H1 (cell line): ENCODE results near the gene TAF8. TPM values are rescaled to one million over a fixed set of nuclear protein-coding genes. Genes with fewer than 3 reads are reported as not detected.

Experiments used
- CTCF ChIA-PET: fragments of 300-600 bp; sonication (Branson Sonifier 250); formaldehyde crosslinking; loops from one replicate; lab custom pipeline; 2021; ENCODE audit not compliant: partially characterized antibody; lab: Charles Lee
- POLR2A ChIA-PET: fragments of 300-600 bp; sonication (Branson Sonifier 250); formaldehyde crosslinking; loops from one replicate; lab custom pipeline; 2021; ENCODE audit warnings: inconsistent platforms; ENCODE audit not compliant: partially characterized antibody; lab: Charles Lee
- DNase-seq, 2 experiments: peaks; one replicate each; pipeline versions ENCODE4 v3.0.0 to v3.0.0-alpha.2; 2010 to 2022; ENCODE audit warnings: low spot score in 2 of 2, low read depth in 1 of 2, mixed read lengths in 1 of 2
- FAIRE-seq: peaks from 2 replicates; lab custom pipeline; 2011; peaks lifted over from hg19 to GRCh38; lab: Jason Lieb, UNC
- H2AFZ ChIP-seq: 2 replicates; pipeline ENCODE4 v1.8.1; 2012; ENCODE audit warnings: low read length, inconsistent platforms
- H2AK5ac ChIP-seq: 2 replicates; pipeline ENCODE4 v1.6.1; 2013; ENCODE audit warnings: low read depth, low read length
- H2BK120ac ChIP-seq: replicated peaks from 2 replicates; pipeline ENCODE3; 2013; ENCODE audit warnings: low read depth, low read length, inconsistent platforms
- H2BK12ac ChIP-seq: 2 replicates; pipeline ENCODE4 v1.6.1; 2013; ENCODE audit warnings: low read depth, low read length
- H2BK15ac ChIP-seq: 2 replicates; pipeline ENCODE4 v1.6.1; 2013; ENCODE audit warnings: low read length
- H2BK20ac ChIP-seq: 2 replicates; pipeline ENCODE4 v1.6.1; 2013; ENCODE audit warnings: low read length
- H2BK5ac ChIP-seq: 2 replicates; pipeline ENCODE4 v1.6.1; 2013; ENCODE audit warnings: low read depth, low read length
- H3K14ac ChIP-seq: 2 replicates; pipeline ENCODE4 v1.6.1; 2013; ENCODE audit warnings: inconsistent platforms; ENCODE audit not compliant: insufficient read length
- H3K18ac ChIP-seq: 2 replicates; pipeline ENCODE4 v1.6.1; 2013; ENCODE audit warnings: low read length; ENCODE audit errors: extremely low read depth
- H3K23ac ChIP-seq: 2 replicates; pipeline ENCODE4 v1.6.1; 2013; ENCODE audit warnings: inconsistent platforms; ENCODE audit not compliant: insufficient read length
- H3K23me2 ChIP-seq: 2 replicates; pipeline ENCODE4 v1.6.1; 2013; ENCODE audit warnings: low read depth, low read length
- H3K27ac ChIP-seq: 2 replicates; pipeline ENCODE4 v1.6.1; 2011; ENCODE audit warnings: low read depth, low read length, inconsistent platforms
- H3K27me3 ChIP-seq, 4 experiments: replicated peaks in 1 of 4; 1 replicate in 1 of 4; 2 replicates in 3 of 4; pipeline versions ENCODE4 v1.6.1 to v1.8.1; 2011 to 2013; ENCODE audit warnings: low read length in 3 of 4, mild to moderate bottlenecking in 3 of 4, inconsistent platforms in 2 of 4, mixed read lengths in 2 of 4, moderate library complexity in 1 of 4; ENCODE audit not compliant: control insufficient read depth in 3 of 4, insufficient read depth in 3 of 4; ENCODE audit errors: extremely low read depth in 1 of 4
- H3K36me3 ChIP-seq, 4 experiments: 2 replicates each; pipeline versions ENCODE4 v1.6.1 to v1.8.1; 2011 to 2013; ENCODE audit warnings: mild to moderate bottlenecking in 4 of 4, low read length in 3 of 4, moderate library complexity in 2 of 4, control low read depth in 1 of 4, inconsistent platforms in 1 of 4; ENCODE audit not compliant: insufficient read depth in 4 of 4, control insufficient read depth in 2 of 4
- H3K4ac ChIP-seq: replicated peaks from 2 replicates; pipeline ENCODE3; 2013; ENCODE audit warnings: low read length, low read depth, mixed read lengths, inconsistent platforms; ENCODE audit not compliant: insufficient read length
- H3K4me1 ChIP-seq, 4 experiments: replicated peaks in 1 of 4; 1 replicate in 1 of 4; 2 replicates in 3 of 4; pipeline versions ENCODE4 v1.6.1 to v1.8.1; 2011 to 2013; ENCODE audit warnings: low read length in 3 of 4, inconsistent platforms in 2 of 4, mixed read lengths in 1 of 4; ENCODE audit not compliant: insufficient read depth in 4 of 4, control insufficient read depth in 3 of 4
- H3K4me2 ChIP-seq, 2 experiments: 2 replicates each; pipeline versions ENCODE4 v1.6.1 to v1.8.1; 2011 to 2013; ENCODE audit warnings: low read depth in 2 of 2, low read length in 2 of 2, control low read depth in 1 of 2, inconsistent platforms in 1 of 2, mild to moderate bottlenecking in 1 of 2; ENCODE audit not compliant: insufficient read depth in 1 of 2
- H3K4me3 ChIP-seq, 4 experiments: fragments of 200-600, 300-600 bp in 1 of 4; sonication (generic), shearing (Covaris generic), sonication (Bioruptor Twin) in 1 of 4; 2 replicates each; pipeline versions ENCODE4 v1.5.1 to v1.8.1; 2011 to 2016; ENCODE audit warnings: low read length in 4 of 4, low read depth in 3 of 4, control low read depth in 2 of 4, inconsistent platforms in 2 of 4, mild to moderate bottlenecking in 2 of 4, mixed read lengths in 1 of 4, moderate library complexity in 1 of 4; ENCODE audit not compliant: insufficient read depth in 2 of 4; ENCODE audit errors: extremely low read depth in 1 of 4
- H3K56ac ChIP-seq: replicated peaks from 2 replicates; pipeline ENCODE3; 2013; ENCODE audit warnings: low read depth, mild to moderate bottlenecking, mixed read lengths, low read length, inconsistent platforms; ENCODE audit not compliant: insufficient read length
- H3K79me1 ChIP-seq: 2 replicates; pipeline ENCODE4 v1.6.1; 2013; ENCODE audit warnings: low read depth, low read length, control low read depth
- H3K79me2 ChIP-seq, 2 experiments: 2 replicates each; pipeline versions ENCODE4 v1.6.1 to v1.8.1; 2012 to 2013; ENCODE audit warnings: low read length in 2 of 2, mild to moderate bottlenecking in 2 of 2, inconsistent platforms in 1 of 2; ENCODE audit not compliant: insufficient read depth in 2 of 2, control insufficient read depth in 1 of 2
- H3K9ac ChIP-seq, 4 experiments: replicated peaks in 1 of 4; 1 replicate in 1 of 4; 2 replicates in 3 of 4; pipeline versions ENCODE4 v1.6.1 to v1.8.1; 2011 to 2013; ENCODE audit warnings: low read depth in 3 of 4, low read length in 3 of 4, control low read depth in 2 of 4, mild to moderate bottlenecking in 2 of 4, moderate library complexity in 2 of 4, inconsistent platforms in 1 of 4; ENCODE audit errors: extremely low read depth in 1 of 4
- H3K9me3 ChIP-seq, 2 experiments: 2 replicates each; pipeline versions ENCODE4 v1.6.1 to v1.8.1; 2012 to 2013; ENCODE audit warnings: mild to moderate bottlenecking in 2 of 2, moderate library complexity in 2 of 2, control low read depth in 1 of 2, inconsistent platforms in 1 of 2, low read depth in 1 of 2, low read length in 1 of 2, mixed read lengths in 1 of 2; ENCODE audit not compliant: insufficient read depth in 2 of 2
- H4K20me1 ChIP-seq, 2 experiments: replicated peaks in 1 of 2; 2 replicates each; pipeline versions ENCODE3 to v1.8.1; 2011 to 2013; ENCODE audit warnings: inconsistent platforms in 2 of 2, low read length in 2 of 2, mild to moderate bottlenecking in 1 of 2; ENCODE audit not compliant: insufficient read depth in 2 of 2, control insufficient read depth in 1 of 2
- H4K5ac ChIP-seq: 2 replicates; pipeline ENCODE4 v1.6.1; 2013; ENCODE audit warnings: low read length, low read depth, mixed read lengths, inconsistent platforms; ENCODE audit not compliant: insufficient read length
- H4K8ac ChIP-seq: 2 replicates; pipeline ENCODE4 v1.8.0; 2013; ENCODE audit warnings: mild to moderate bottlenecking, moderate library complexity, low read length, inconsistent platforms; ENCODE audit not compliant: insufficient read depth; ENCODE audit errors: extremely low read depth
- H4K91ac ChIP-seq: replicated peaks from 2 replicates; pipeline ENCODE3; 2013; ENCODE audit warnings: low read length, mixed read lengths, inconsistent platforms; ENCODE audit not compliant: insufficient read length
- BCL11A ChIP-seq, 2 experiments: IDR thresholded peaks; one replicate each; pipeline ENCODE4 v1.6.1; 2011; ENCODE audit warnings: low read depth in 2 of 2, low read length in 2 of 2, mild to moderate bottlenecking in 2 of 2
- BRCA1 ChIP-seq: IDR thresholded peaks from 2 replicates; pipeline ENCODE4 v1.6.1; 2012; ENCODE audit warnings: low read depth, low read length, improper control_type of control experiment
- CEBPB ChIP-seq: IDR thresholded peaks from 2 replicates; pipeline ENCODE4 v1.6.1; 2012; ENCODE audit warnings: low read depth, low read length
- EGR1 ChIP-seq: IDR thresholded peaks from 2 replicates; pipeline ENCODE4 v1.6.1; 2011; ENCODE audit warnings: low read depth, low read length, borderline replicate concordance
- JUN ChIP-seq: IDR thresholded peaks from 2 replicates; pipeline ENCODE4 v1.6.1; 2011; ENCODE audit warnings: low read depth, mild to moderate bottlenecking, improper control_type of control experiment, low read length
- KDM5A ChIP-seq: fragments of 200-600 bp; IDR thresholded peaks from 2 replicates; pipeline ENCODE4 v1.7.1; 2012; ENCODE audit warnings: mild to moderate bottlenecking, low read length, inconsistent platforms, mixed read lengths
- PHF8 ChIP-seq: fragments of 200-600 bp; sonication (generic); conservative IDR thresholded peaks from 2 replicates; pipeline ENCODE4 v1.7.1; 2012; ENCODE audit warnings: low read depth, mild to moderate bottlenecking, inconsistent platforms, low read length, moderate library complexity
- RFX5 ChIP-seq: IDR thresholded peaks from 2 replicates; pipeline ENCODE4 v1.6.1; 2011; ENCODE audit warnings: low read depth, low read length, improper control_type of control experiment, borderline replicate concordance
- SIX5 ChIP-seq: IDR thresholded peaks from 2 replicates; pipeline ENCODE4 v1.6.1; 2011; ENCODE audit warnings: mild to moderate bottlenecking, low read depth, low read length
- SP2 ChIP-seq: IDR thresholded peaks from 2 replicates; pipeline ENCODE4 v1.6.1; 2012; ENCODE audit warnings: mild to moderate bottlenecking, low read length, inconsistent platforms
- TAF1 ChIP-seq: IDR thresholded peaks from 2 replicates; pipeline ENCODE4 v1.6.1; 2011; ENCODE audit warnings: mild to moderate bottlenecking, low read depth, low read length
- ZNF274 ChIP-seq: IDR thresholded peaks from 2 replicates; pipeline ENCODE4 v1.7.0; 2012; ENCODE audit warnings: low read length, borderline replicate concordance; ENCODE audit errors: extremely low read depth
- WGBS, 2 experiments: shearing (Covaris generic) in 1 of 2; methylation state at CpG; one replicate each; pipeline versions ENCODE4 v1.1.6 to v1.1.7; 2013 to 2015; ENCODE audit warnings: low lambda C conversion rate in 2 of 2, mixed read lengths in 2 of 2, inconsistent platforms in 1 of 2, low coverage in 1 of 2, missing lambda C conversion rate in 1 of 2; ENCODE audit not compliant: insufficient replicate concordance in 2 of 2, insufficient coverage in 1 of 2, insufficient read length in 1 of 2; ENCODE audit errors: extremely low coverage in 1 of 2, missing lambda C conversion rate in 1 of 2; 5-methylcytosine and 5-hydroxymethylcytosine counted together
- polyA plus RNA-seq, 7 experiments: library from polyadenylated mRNA; depleted of rRNA in 3 of 7; stranded (reverse) in 5 of 7; unstranded in 2 of 7; fragments of >200 nt in 5 of 7; fragments of 200-250 nt in 2 of 7; gene quantifications; 1 replicate in 5 of 7; 2 replicates in 1 of 7; 4 replicates in 1 of 7; pipeline versions ENCODE4 v1.2.1 to v1.2.3, GENCODE V29; 2011 to 2013; ENCODE audit warnings: missing spikeins in 2 of 7, mixed read lengths in 2 of 7
- total RNA-seq: library from RNA; stranded (reverse); fragmentation: NEBNext Ultra II Directional; extraction: Animal tissue kit (Norgen Biotek cat#: 25700); gene quantifications from 2 replicates; pipeline ENCODE4 v1.2.1, GENCODE V29; 2021

Gene TAF8
- total and polyA plus RNA-seq, 2 of the 8 experiments (the other 6 are each of a cell fraction or from before 2014, with no cell fraction given): 32.2 to 34.0 TPM

DNA sequence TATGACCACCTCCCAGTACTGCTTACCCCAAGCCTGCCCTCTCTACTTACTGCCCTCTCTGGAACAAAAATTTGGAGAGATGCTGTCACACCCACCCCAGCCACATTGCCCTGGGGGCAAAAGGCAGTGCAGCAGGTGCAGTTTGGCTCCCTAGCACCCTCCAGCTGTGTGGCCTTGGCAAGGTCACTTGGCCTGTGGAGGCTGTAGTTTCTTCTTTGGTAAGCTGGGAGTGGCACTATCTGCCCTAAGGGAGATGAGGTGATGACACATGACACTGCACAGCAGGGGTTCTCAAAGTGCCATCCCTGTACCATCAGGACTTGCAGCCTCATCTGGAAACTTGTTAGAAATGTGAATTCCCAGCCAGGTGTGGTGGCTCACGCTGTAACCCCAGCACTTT, 44.8 kb downstream of the TAF8 start:
- H2AFZ ChIP-seq: no peak overlapping the region
- FAIRE-seq: no peak
- H3K9ac ChIP-seq: no peak overlapping the region
- 75% methylated on average over 1 of the region's 1 CpG; no CpG with 5 or more reads in 1 of the 2 experiments for WGBS, 2 experiments
- peaks cover 0 to 41% (median 37%) of the 10 kb centered on the region in 4 experiments; a peak in 6 of 7 replicates for H3K27me3 ChIP-seq
- H2BK120ac ChIP-seq: no peak overlapping the region
- H3K27ac ChIP-seq: no peak overlapping the region
- H2AK5ac ChIP-seq: no peak overlapping the region
- H3K9me3 ChIP-seq: no peaks in the 10 kb centered on the region
- H4K91ac ChIP-seq: no peak overlapping the region
- no peak overlapping the region for H3K18ac ChIP-seq
- H3K4me1 ChIP-seq: peaks cover 0 to 7% (median 5%) of the 10 kb centered on the region in 4 experiments; a peak in 4 of 7 replicates
- no peak overlapping the region for H4K8ac ChIP-seq
- H3K4me2 ChIP-seq: no peak overlapping the region
- no peaks in the 10 kb centered on the region for H3K23me2 ChIP-seq
- H3K23ac ChIP-seq: no peak overlapping the region
- no peak overlapping the region for H4K5ac ChIP-seq
- H4K20me1 ChIP-seq: peaks cover 2 to 5% of the 10 kb centered on the region in 2 experiments
- DNase-seq: no peak
- no peaks in the 10 kb centered on the region for H3K36me3 ChIP-seq
- no peak overlapping the region for H3K56ac ChIP-seq
- TF ChIP-seq CEBPB (no peak), KDM5A (no peak), BCL11A (IDR thresholded peaks at IDR 0.05; ENCODE audit: low read depth in 2 of 2, low read length in 2 of 2) (no peak), SP2 (no peak), SIX5 (no peak), JUN (no peak), EGR1 (no peak), BRCA1 (no peak), TAF1 (no peak), ZNF274 (no peak), RFX5 (no peak), PHF8 (no peak)
- TF ChIP-seq, all 59 proteins: peak for 0
- H3K14ac ChIP-seq: no peak overlapping the region
- H2BK15ac ChIP-seq: 0 out of 2 replicates have a peak overlapping the region, but pooled peaks have one; percentile 16
- H3K4me3 ChIP-seq: no peak overlapping the region
- no peak overlapping the region for H2BK5ac ChIP-seq
- CTCF ChIA-PET: interaction anchor here (1.0 to 21.6 kb wide), 17 partner anchors 11 to 372 kb away, joined by 3 to 313 read pairs (median 7); partner anchors contain the start of gene GUCA1B
- H3K4ac ChIP-seq: no peak overlapping the region
- no peaks in the 10 kb centered on the region; the same call in 1 of the 2 replicates for H3K79me1 ChIP-seq
- POLR2A ChIA-PET: interaction anchor here (0.8 to 4.1 kb wide), 4 partner anchors 8 to 199 kb away, joined by 3 to 26 read pairs (median 11); a partner anchor contains a TSS
- 0 out of 2 replicates have a peak overlapping the region, but pooled peaks have one; percentile 48 for H2BK20ac ChIP-seq
- H3K79me2 ChIP-seq: no peaks in the 10 kb centered on the region
- H2BK12ac ChIP-seq: 0 out of 2 replicates have a peak overlapping the region, but pooled peaks have one; percentile 9
